Bronchial epithelial cell (primary cell): ENCODE results near the gene C1orf21. TPM values are rescaled to one million over a fixed set of nuclear protein-coding genes. Genes with fewer than 3 reads are reported as not detected.
A peak's percentile ranks its signal among the peaks of the same experiment; 100 is the strongest.

Source experiments
- DNase-seq: peaks from one replicate; pipeline ENCODE4 v3.0.0-alpha.2; 2010; ENCODE audit warnings: low read depth
- FAIRE-seq: peaks from 2 replicates; lab custom pipeline; 2011; peaks lifted over from hg19 to GRCh38; lab: Jason Lieb, UNC
- H3K27me3 ChIP-seq: 2 replicates; pipeline ENCODE4 v1.5.1; 2011; ENCODE audit warnings: low read length; ENCODE audit not compliant: control insufficient read depth, insufficient read depth
- H3K36me3 ChIP-seq: 2 replicates; pipeline ENCODE4 v1.5.1; 2011; ENCODE audit warnings: low read length; ENCODE audit not compliant: control insufficient read depth, insufficient read depth
- H3K4me3 ChIP-seq: 2 replicates; pipeline ENCODE4 v1.5.1; 2011; ENCODE audit warnings: mild to moderate bottlenecking, low read depth, low read length, control low read depth
- CTCF ChIP-seq: IDR thresholded peaks from 2 replicates; pipeline ENCODE4 v1.5.1; 2011; ENCODE audit warnings: mild to moderate bottlenecking, moderate library complexity, low read length, control low read depth, inconsistent platforms; ENCODE audit not compliant: insufficient read depth, severe bottlenecking
- total RNA-seq: library from RNA; depleted of rRNA; stranded (reverse); fragments of >200 nt; gene quantifications from 2 replicates; pipeline ENCODE4 v1.2.1, GENCODE V29; 2014

The C1orf21 gene
- total RNA-seq, 1 donor from 2014 or later: 10.3 TPM

- no peak for FAIRE-seq
These were observed 236.6 kb downstream of the C1orf21 start for GRCh38 chr1:184623404-184623803.

GRCh38 chr1:184624051-184624450 is 237.2 kb downstream of the C1orf21 start:
- peak; percentile 58 for DNase-seq
- H3K27me3 ChIP-seq: no peaks in the 10 kb centered on the region
- no peak overlapping the region for H3K4me3 ChIP-seq
- no peak for TF ChIP-seq CTCF
- no peaks in the 10 kb centered on the region for H3K36me3 ChIP-seq
- FAIRE-seq: no peak

More at GRCh38 chr1:184623404-184623803, 236.6 kb downstream of the C1orf21 start:
- no peak overlapping the region for H3K4me3 ChIP-seq
- no peaks in the 10 kb centered on the region for H3K36me3 ChIP-seq
- no peak for DNase-seq
- TF ChIP-seq CTCF: no peak
- H3K27me3 ChIP-seq: no peaks in the 10 kb centered on the region

GRCh38 chr1:184624626-184625025 is 237.8 kb downstream of the C1orf21 start:
- peak; percentile 77 for FAIRE-seq
- TF ChIP-seq CTCF: no peak
- no peaks in the 10 kb centered on the region for H3K27me3 ChIP-seq
- peak; percentile 86 for DNase-seq
- H3K4me3 ChIP-seq: no peak overlapping the region
- H3K36me3 ChIP-seq: no peaks in the 10 kb centered on the region

- Histone ChIP-seq H3K4me3 (no peak overlapping the region), H3K27me3 (no peaks in the 10 kb centered on the region), H3K36me3 (no peaks in the 10 kb centered on the region)
- no peak for TF ChIP-seq CTCF
- no peak for DNase-seq
- FAIRE-seq: no peak
These were observed 238.4 kb downstream of the C1orf21 start for GRCh38 chr1:184625271-184625670.

- Histone ChIP-seq H3K27me3 (no peaks in the 10 kb centered on the region), H3K36me3 (no peaks in the 10 kb centered on the region), H3K4me3 (no peak overlapping the region)
- no peak for DNase-seq
- FAIRE-seq: peak; percentile 47
- TF ChIP-seq CTCF: no peak
These were observed 239.5 kb downstream of the C1orf21 start for GRCh38 chr1:184626076-184627006.
